H1 (cell line): ENCODE data around the gene OGFOD3. TPM values are rescaled to one million over a fixed set of nuclear protein-coding genes. Genes with fewer than 3 reads are reported as not detected.

Experiments used
- CTCF ChIA-PET: fragments of 300-600 bp; sonication (Branson Sonifier 250); formaldehyde crosslinking; loops from one replicate; lab custom pipeline; 2021; ENCODE audit not compliant: partially characterized antibody; lab: Charles Lee
- POLR2A ChIA-PET: fragments of 300-600 bp; sonication (Branson Sonifier 250); formaldehyde crosslinking; loops from one replicate; lab custom pipeline; 2021; ENCODE audit warnings: inconsistent platforms; ENCODE audit not compliant: partially characterized antibody; lab: Charles Lee
- DNase-seq, 2 experiments: peaks; one replicate each; pipeline versions ENCODE4 v3.0.0 to v3.0.0-alpha.2; 2010 to 2022; ENCODE audit warnings: low spot score in 2 of 2, low read depth in 1 of 2, mixed read lengths in 1 of 2
- FAIRE-seq: peaks from 2 replicates; lab custom pipeline; 2011; peaks lifted over from hg19 to GRCh38; lab: Jason Lieb, UNC
- H2AFZ ChIP-seq: 2 replicates; pipeline ENCODE4 v1.8.1; 2012; ENCODE audit warnings: low read length, inconsistent platforms
- H2AK5ac ChIP-seq: 2 replicates; pipeline ENCODE4 v1.6.1; 2013; ENCODE audit warnings: low read depth, low read length
- H2BK120ac ChIP-seq: replicated peaks from 2 replicates; pipeline ENCODE3; 2013; ENCODE audit warnings: low read depth, low read length, inconsistent platforms
- H2BK12ac ChIP-seq: 2 replicates; pipeline ENCODE4 v1.6.1; 2013; ENCODE audit warnings: low read depth, low read length
- H2BK15ac ChIP-seq: 2 replicates; pipeline ENCODE4 v1.6.1; 2013; ENCODE audit warnings: low read length
- H2BK20ac ChIP-seq: 2 replicates; pipeline ENCODE4 v1.6.1; 2013; ENCODE audit warnings: low read length
- H2BK5ac ChIP-seq: 2 replicates; pipeline ENCODE4 v1.6.1; 2013; ENCODE audit warnings: low read depth, low read length
- H3K14ac ChIP-seq: 2 replicates; pipeline ENCODE4 v1.6.1; 2013; ENCODE audit warnings: inconsistent platforms; ENCODE audit not compliant: insufficient read length
- H3K18ac ChIP-seq: 2 replicates; pipeline ENCODE4 v1.6.1; 2013; ENCODE audit warnings: low read length; ENCODE audit errors: extremely low read depth
- H3K23ac ChIP-seq: 2 replicates; pipeline ENCODE4 v1.6.1; 2013; ENCODE audit warnings: inconsistent platforms; ENCODE audit not compliant: insufficient read length
- H3K23me2 ChIP-seq: 2 replicates; pipeline ENCODE4 v1.6.1; 2013; ENCODE audit warnings: low read depth, low read length
- H3K27ac ChIP-seq: 2 replicates; pipeline ENCODE4 v1.6.1; 2011; ENCODE audit warnings: low read depth, low read length, inconsistent platforms
- H3K27me3 ChIP-seq, 4 experiments: replicated peaks in 1 of 4; 1 replicate in 1 of 4; 2 replicates in 3 of 4; pipeline versions ENCODE4 v1.6.1 to v1.8.1; 2011 to 2013; ENCODE audit warnings: low read length in 3 of 4, mild to moderate bottlenecking in 3 of 4, inconsistent platforms in 2 of 4, mixed read lengths in 2 of 4, moderate library complexity in 1 of 4; ENCODE audit not compliant: control insufficient read depth in 3 of 4, insufficient read depth in 3 of 4; ENCODE audit errors: extremely low read depth in 1 of 4
- H3K36me3 ChIP-seq, 4 experiments: 2 replicates each; pipeline versions ENCODE4 v1.6.1 to v1.8.1; 2011 to 2013; ENCODE audit warnings: mild to moderate bottlenecking in 4 of 4, low read length in 3 of 4, moderate library complexity in 2 of 4, control low read depth in 1 of 4, inconsistent platforms in 1 of 4; ENCODE audit not compliant: insufficient read depth in 4 of 4, control insufficient read depth in 2 of 4
- H3K4ac ChIP-seq: replicated peaks from 2 replicates; pipeline ENCODE3; 2013; ENCODE audit warnings: low read length, low read depth, mixed read lengths, inconsistent platforms; ENCODE audit not compliant: insufficient read length
- H3K4me1 ChIP-seq, 4 experiments: replicated peaks in 1 of 4; 1 replicate in 1 of 4; 2 replicates in 3 of 4; pipeline versions ENCODE4 v1.6.1 to v1.8.1; 2011 to 2013; ENCODE audit warnings: low read length in 3 of 4, inconsistent platforms in 2 of 4, mixed read lengths in 1 of 4; ENCODE audit not compliant: insufficient read depth in 4 of 4, control insufficient read depth in 3 of 4
- H3K4me2 ChIP-seq, 2 experiments: 2 replicates each; pipeline versions ENCODE4 v1.6.1 to v1.8.1; 2011 to 2013; ENCODE audit warnings: low read depth in 2 of 2, low read length in 2 of 2, control low read depth in 1 of 2, inconsistent platforms in 1 of 2, mild to moderate bottlenecking in 1 of 2; ENCODE audit not compliant: insufficient read depth in 1 of 2
- H3K4me3 ChIP-seq, 4 experiments: fragments of 200-600, 300-600 bp in 1 of 4; sonication (generic), shearing (Covaris generic), sonication (Bioruptor Twin) in 1 of 4; 2 replicates each; pipeline versions ENCODE4 v1.5.1 to v1.8.1; 2011 to 2016; ENCODE audit warnings: low read length in 4 of 4, low read depth in 3 of 4, control low read depth in 2 of 4, inconsistent platforms in 2 of 4, mild to moderate bottlenecking in 2 of 4, mixed read lengths in 1 of 4, moderate library complexity in 1 of 4; ENCODE audit not compliant: insufficient read depth in 2 of 4; ENCODE audit errors: extremely low read depth in 1 of 4
- H3K56ac ChIP-seq: replicated peaks from 2 replicates; pipeline ENCODE3; 2013; ENCODE audit warnings: low read depth, mild to moderate bottlenecking, mixed read lengths, low read length, inconsistent platforms; ENCODE audit not compliant: insufficient read length
- H3K79me1 ChIP-seq: 2 replicates; pipeline ENCODE4 v1.6.1; 2013; ENCODE audit warnings: low read depth, low read length, control low read depth
- H3K79me2 ChIP-seq, 2 experiments: 2 replicates each; pipeline versions ENCODE4 v1.6.1 to v1.8.1; 2012 to 2013; ENCODE audit warnings: low read length in 2 of 2, mild to moderate bottlenecking in 2 of 2, inconsistent platforms in 1 of 2; ENCODE audit not compliant: insufficient read depth in 2 of 2, control insufficient read depth in 1 of 2
- H3K9ac ChIP-seq, 4 experiments: replicated peaks in 1 of 4; 1 replicate in 1 of 4; 2 replicates in 3 of 4; pipeline versions ENCODE4 v1.6.1 to v1.8.1; 2011 to 2013; ENCODE audit warnings: low read depth in 3 of 4, low read length in 3 of 4, control low read depth in 2 of 4, mild to moderate bottlenecking in 2 of 4, moderate library complexity in 2 of 4, inconsistent platforms in 1 of 4; ENCODE audit errors: extremely low read depth in 1 of 4
- H3K9me3 ChIP-seq, 2 experiments: 2 replicates each; pipeline versions ENCODE4 v1.6.1 to v1.8.1; 2012 to 2013; ENCODE audit warnings: mild to moderate bottlenecking in 2 of 2, moderate library complexity in 2 of 2, control low read depth in 1 of 2, inconsistent platforms in 1 of 2, low read depth in 1 of 2, low read length in 1 of 2, mixed read lengths in 1 of 2; ENCODE audit not compliant: insufficient read depth in 2 of 2
- H4K20me1 ChIP-seq, 2 experiments: replicated peaks in 1 of 2; 2 replicates each; pipeline versions ENCODE3 to v1.8.1; 2011 to 2013; ENCODE audit warnings: inconsistent platforms in 2 of 2, low read length in 2 of 2, mild to moderate bottlenecking in 1 of 2; ENCODE audit not compliant: insufficient read depth in 2 of 2, control insufficient read depth in 1 of 2
- H4K5ac ChIP-seq: 2 replicates; pipeline ENCODE4 v1.6.1; 2013; ENCODE audit warnings: low read length, low read depth, mixed read lengths, inconsistent platforms; ENCODE audit not compliant: insufficient read length
- H4K8ac ChIP-seq: 2 replicates; pipeline ENCODE4 v1.8.0; 2013; ENCODE audit warnings: mild to moderate bottlenecking, moderate library complexity, low read length, inconsistent platforms; ENCODE audit not compliant: insufficient read depth; ENCODE audit errors: extremely low read depth
- H4K91ac ChIP-seq: replicated peaks from 2 replicates; pipeline ENCODE3; 2013; ENCODE audit warnings: low read length, mixed read lengths, inconsistent platforms; ENCODE audit not compliant: insufficient read length
- CBX5 ChIP-seq: fragments of 300-800, 300-1000 bp; sonication (generic); IDR thresholded peaks from 2 replicates; pipeline ENCODE4 v1.7.1; 2016; ENCODE audit warnings: antibody characterized with exemption, low read length, low read depth
- CTCF ChIP-seq, 3 experiments: IDR thresholded peaks; 1 replicate in 2 of 3; 2 replicates in 1 of 3; pipeline versions ENCODE4 v1.5.1 to v1.6.1; 2011; ENCODE audit warnings: low read length in 3 of 3, mild to moderate bottlenecking in 3 of 3, inconsistent platforms in 2 of 3, low read depth in 1 of 3, moderate library complexity in 1 of 3; ENCODE audit not compliant: insufficient read depth in 1 of 3; ENCODE audit errors: control extremely low read depth in 1 of 3
- RXRA ChIP-seq: IDR thresholded peaks from 2 replicates; pipeline ENCODE4 v1.6.1; 2011; ENCODE audit warnings: low read depth, mild to moderate bottlenecking, low read length, moderate library complexity; ENCODE audit not compliant: insufficient read depth
- SIN3A ChIP-seq, 2 experiments: IDR thresholded peaks in 1 of 2; conservative IDR thresholded peaks in 1 of 2; 2 replicates each; pipeline ENCODE4 v1.6.1; 2011 to 2012; ENCODE audit warnings: low read length in 2 of 2, improper control_type of control experiment in 1 of 2, low read depth in 1 of 2, mild to moderate bottlenecking in 1 of 2
- SP1 ChIP-seq: IDR thresholded peaks from 2 replicates; pipeline ENCODE4 v1.6.1; 2011; ENCODE audit warnings: low read depth, low read length
- TBP ChIP-seq: IDR thresholded peaks from 2 replicates; pipeline ENCODE4 v1.6.1; 2011; ENCODE audit warnings: low read depth, low read length, improper control_type of control experiment
- WGBS, 2 experiments: shearing (Covaris generic) in 1 of 2; methylation state at CpG; one replicate each; pipeline versions ENCODE4 v1.1.6 to v1.1.7; 2013 to 2015; ENCODE audit warnings: low lambda C conversion rate in 2 of 2, mixed read lengths in 2 of 2, inconsistent platforms in 1 of 2, low coverage in 1 of 2, missing lambda C conversion rate in 1 of 2; ENCODE audit not compliant: insufficient replicate concordance in 2 of 2, insufficient coverage in 1 of 2, insufficient read length in 1 of 2; ENCODE audit errors: extremely low coverage in 1 of 2, missing lambda C conversion rate in 1 of 2; 5-methylcytosine and 5-hydroxymethylcytosine counted together
- polyA plus RNA-seq, 7 experiments: library from polyadenylated mRNA; depleted of rRNA in 3 of 7; stranded (reverse) in 5 of 7; unstranded in 2 of 7; fragments of >200 nt in 5 of 7; fragments of 200-250 nt in 2 of 7; gene quantifications; 1 replicate in 5 of 7; 2 replicates in 1 of 7; 4 replicates in 1 of 7; pipeline versions ENCODE4 v1.2.1 to v1.2.3, GENCODE V29; 2011 to 2013; ENCODE audit warnings: missing spikeins in 2 of 7, mixed read lengths in 2 of 7
- total RNA-seq: library from RNA; stranded (reverse); fragmentation: NEBNext Ultra II Directional; extraction: Animal tissue kit (Norgen Biotek cat#: 25700); gene quantifications from 2 replicates; pipeline ENCODE4 v1.2.1, GENCODE V29; 2021

OGFOD3 gene
- total and polyA plus RNA-seq, 2 of the 8 experiments (the other 6 are each of a cell fraction or from before 2014, with no cell fraction given): 21.1 to 21.8 TPM

DNA sequence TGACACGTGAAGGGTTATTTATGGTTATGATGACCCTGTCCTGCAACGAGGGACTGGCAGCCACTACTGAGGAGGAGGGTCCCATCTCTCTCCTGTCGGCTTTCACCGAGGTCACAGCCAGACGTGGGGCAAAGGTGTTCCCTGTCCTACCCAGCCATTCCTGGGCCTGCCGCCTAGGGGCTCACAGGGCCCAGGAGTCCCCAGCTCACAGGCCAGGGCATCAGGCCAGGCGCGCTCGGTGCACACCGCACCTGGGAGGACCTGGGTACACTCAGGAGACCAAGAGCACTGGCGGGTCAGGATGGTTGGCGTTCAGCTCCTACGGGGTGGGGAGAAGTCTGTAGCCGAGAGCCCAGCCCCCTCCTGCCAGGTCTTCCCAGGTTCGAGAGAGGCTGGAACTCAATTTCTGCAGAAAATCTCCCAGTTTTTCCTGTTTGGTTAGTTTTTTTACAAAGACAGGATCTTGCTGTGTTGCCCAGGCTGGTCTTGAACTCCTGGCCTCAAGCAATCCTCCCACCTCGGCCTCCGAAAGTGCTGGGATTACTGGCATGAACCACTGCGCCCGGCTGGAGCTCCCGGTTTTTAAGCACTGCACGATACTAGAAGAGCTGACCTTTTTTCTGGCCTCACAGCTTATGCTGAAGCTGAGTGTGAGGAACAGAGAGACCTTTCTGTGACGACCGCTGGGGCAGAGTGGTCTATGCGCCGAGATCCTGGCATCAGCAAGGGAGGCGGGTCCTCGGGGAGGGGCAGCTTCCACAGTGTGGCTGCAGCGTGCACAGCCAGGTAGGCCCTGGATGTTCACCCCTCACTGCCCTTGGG is 24.5 kb upstream of the OGFOD3 start:
- peaks cover 4 to 17% (median 12%) of the 10 kb centered on the region in 4 experiments; a peak in 4 of 8 replicates for H3K36me3 ChIP-seq
- H4K5ac ChIP-seq: no peak overlapping the region
- no peak overlapping the region for H2AFZ ChIP-seq
- no peak overlapping the region for H3K9ac ChIP-seq
- no peak overlapping the region for H3K14ac ChIP-seq
- no peak overlapping the region for H3K23ac ChIP-seq
- peaks cover 0 to 18% (median 8%) of the 10 kb centered on the region in 4 experiments; a peak in 6 of 7 replicates for H3K4me1 ChIP-seq
- peaks cover 2 to 31% of the 10 kb centered on the region in 2 experiments for H4K20me1 ChIP-seq
- no peaks in the 10 kb centered on the region; the same call in 1 of the 2 replicates for H3K79me1 ChIP-seq
- no peaks in the 10 kb centered on the region for H3K27me3 ChIP-seq
- no peaks in the 10 kb centered on the region for H3K9me3 ChIP-seq
- H3K4me3 ChIP-seq: no peak overlapping the region
- no peak overlapping the region for H2BK20ac ChIP-seq
- no peak overlapping the region for H2AK5ac ChIP-seq
- H3K18ac ChIP-seq: no peak overlapping the region
- no peak overlapping the region for H3K56ac ChIP-seq
- H3K27ac ChIP-seq: no peak overlapping the region
- FAIRE-seq: no peak
- H3K4ac ChIP-seq: no peak overlapping the region
- WGBS, 2 experiments: 95% methylated on average over 28 of the region's 28 CpGs; no CpG with 5 or more reads in 1 of the 2 experiments
- no peak overlapping the region for H4K8ac ChIP-seq
- H2BK120ac ChIP-seq: no peak overlapping the region
- H3K4me2 ChIP-seq: no peak overlapping the region
- ChIA-PET POLR2A (interaction anchor here (0.9 to 3.9 kb wide), 3 partner anchors 9 to 345 kb away, joined by 3 to 19 read pairs (median 4); partner anchors contain the start of gene FASN), CTCF (interaction anchor here (0.6 to 1.7 kb wide), 2 partner anchors 18 to 25 kb away, joined by 3 to 6 read pairs; no protein-coding TSS in a partner anchor)
- no peak overlapping the region for H2BK15ac ChIP-seq
- H4K91ac ChIP-seq: no peak overlapping the region
- no peak overlapping the region for H2BK12ac ChIP-seq
- no peak for DNase-seq
- no peaks in the 10 kb centered on the region; a peak in 1 of 4 replicates for H3K79me2 ChIP-seq
- no peaks in the 10 kb centered on the region for H3K23me2 ChIP-seq
- TF ChIP-seq RXRA: no peak
- TF ChIP-seq SP1: no peak
- no peak for TF ChIP-seq SIN3A (conservative IDR thresholded peaks at IDR 0.05 in 1 of 2, IDR thresholded peaks at IDR 0.05 in 1 of 2; ENCODE audit: low read depth in 1 of 2, low read length in 2 of 2)
- no peak for TF ChIP-seq CTCF (IDR thresholded peaks at IDR 0.05; ENCODE audit: control extremely low read depth in 1 of 3, insufficient read depth in 1 of 3, low read depth in 1 of 3, low read length in 3 of 3)
- no peak for TF ChIP-seq TBP
- TF ChIP-seq CBX5: no peak
- H2BK5ac ChIP-seq: no peak overlapping the region
